Hepatocyte (in vitro differentiated cells): ENCODE measurements around the gene PLA2G4A. TPM values are rescaled to one million over a fixed set of nuclear protein-coding genes. Genes with fewer than 3 reads are reported as not detected.

Experiments used
- DNase-seq: peaks from one replicate; pipeline ENCODE4 v3.0.0-alpha.2; 2016; ENCODE audit warnings: low spot score
- H2AFZ ChIP-seq: fragments of 200-600 bp; sonication (generic); 2 replicates; pipeline ENCODE4 v1.6.0; 2016; ENCODE audit warnings: antibody characterized with exemption, mild to moderate bottlenecking
- H3K27ac ChIP-seq: fragments of 200-600 bp; sonication (generic); 2 replicates; pipeline ENCODE4 v1.5.1; 2016; ENCODE audit warnings: mild to moderate bottlenecking
- H3K27me3 ChIP-seq: fragments of 200-600 bp; sonication (generic); 2 replicates; pipeline ENCODE4 v1.6.1; 2016
- H3K36me3 ChIP-seq: fragments of 200-600 bp; sonication (generic); replicated peaks from 2 replicates; pipeline ENCODE4 v1.5.1; 2016; ENCODE audit warnings: low read depth; ENCODE audit not compliant: insufficient read depth
- H3K4me1 ChIP-seq: fragments of 200-600 bp; sonication (generic); 2 replicates; pipeline ENCODE4 v1.5.1; 2016; ENCODE audit warnings: mild to moderate bottlenecking, moderate library complexity; ENCODE audit not compliant: insufficient read depth
- H3K4me2 ChIP-seq: fragments of 200-600 bp; sonication (generic); 2 replicates; pipeline ENCODE4 v1.6.0; 2016
- H3K4me3 ChIP-seq: fragments of 200-600 bp; sonication (generic); 2 replicates; pipeline ENCODE4 v1.5.1; 2016; ENCODE audit warnings: mild to moderate bottlenecking
- H3K79me2 ChIP-seq: fragments of 200-600 bp; sonication (generic); 2 replicates; pipeline ENCODE4 v1.6.0; 2017; ENCODE audit warnings: mild to moderate bottlenecking
- H3K9me2 ChIP-seq: fragments of 200-600 bp; sonication (generic); replicated peaks from 2 replicates; pipeline ENCODE4 v1.6.0; 2017; ENCODE audit warnings: mild to moderate bottlenecking; ENCODE audit not compliant: insufficient read depth
- H3K9me3 ChIP-seq: fragments of 200-600 bp; sonication (generic); 2 replicates; pipeline ENCODE4 v1.5.1; 2016; ENCODE audit warnings: low read depth, mild to moderate bottlenecking
- H4K20me1 ChIP-seq: fragments of 200-600 bp; sonication (generic); 2 replicates; pipeline ENCODE4 v1.6.0; 2016; ENCODE audit warnings: mild to moderate bottlenecking; ENCODE audit not compliant: insufficient read depth, poor library complexity, severe bottlenecking
- CTCF ChIP-seq: fragments of 200-600 bp; sonication (generic); IDR thresholded peaks from 2 replicates; pipeline ENCODE4 v1.5.1; 2016; ENCODE audit warnings: antibody characterized with exemption, mild to moderate bottlenecking; ENCODE audit not compliant: poor library complexity
- EZH2 ChIP-seq: fragments of 200-600 bp; sonication (generic); IDR thresholded peaks from 2 replicates; pipeline ENCODE4 v1.6.1; 2016; ENCODE audit warnings: antibody characterized with exemption, mild to moderate bottlenecking, borderline replicate concordance
- EZH2phosphoT487 ChIP-seq: fragments of 200-600 bp; sonication (generic); IDR thresholded peaks from one replicate; pipeline ENCODE4 v1.6.1; 2018; ENCODE audit warnings: antibody characterized with exemption, mild to moderate bottlenecking, low read depth, moderate library complexity; ENCODE audit not compliant: unreplicated experiment, severe bottlenecking
- WGBS: methylation state at CpG from one replicate; pipeline ENCODE4 v1.1.6; 2016; ENCODE audit warnings: low lambda C conversion rate; ENCODE audit errors: missing lambda C conversion rate; 5-methylcytosine and 5-hydroxymethylcytosine counted together
- polyA plus RNA-seq: library from polyadenylated mRNA; unstranded; fragments of >200 nt; fragmentation: Nextera tagmentation; extraction: Ambion mirVana; gene quantifications from 2 replicates; pipeline ENCODE4 v1.2.1, GENCODE V29; 2016
- total RNA-seq: library from RNA; depleted of rRNA; stranded (reverse); fragments of >200 nt; gene quantifications from 2 replicates; pipeline ENCODE4 v1.2.3, GENCODE V29; 2014

The PLA2G4A gene
- total and polyA plus RNA-seq, 2 experiments from 2014 or later, result 21.3 to 24.9 TPM

GRCh38 chr1:187010571-187011309 lies 182.0 kb downstream of the PLA2G4A start:
- WGBS, result 83% methylated on average over 4 of the region's 4 CpGs
- no peaks in the 10 kb centered on the region for H3K27me3 ChIP-seq
- H3K36me3 ChIP-seq, result no peaks in the 10 kb centered on the region
- H3K9me2 ChIP-seq, result no peaks in the 10 kb centered on the region
- H3K9me3 ChIP-seq, result peaks cover 12% of the 10 kb centered on the region
- H3K4me3 ChIP-seq, result no peak overlapping the region
- DNase-seq, result no peak
- no peak overlapping the region for H2AFZ ChIP-seq
- TF ChIP-seq EZH2phosphoT487 (no peak), EZH2 (no peak)
- H3K4me2 ChIP-seq, result no peak overlapping the region
- no peak overlapping the region for H3K27ac ChIP-seq
- no peaks in the 10 kb centered on the region for H3K79me2 ChIP-seq
- no peaks in the 10 kb centered on the region for H4K20me1 ChIP-seq
- H3K4me1 ChIP-seq, result no peaks in the 10 kb centered on the region

GRCh38 chr1:187013582-187014200 lies 184.9 kb downstream of the PLA2G4A start:
- Histone ChIP-seq H2AFZ (no peak overlapping the region), H3K27ac (no peak overlapping the region), H3K9me2 (no peaks in the 10 kb centered on the region), H3K27me3 (no peaks in the 10 kb centered on the region), H4K20me1 (no peaks in the 10 kb centered on the region), H3K4me1 (no peaks in the 10 kb centered on the region), H3K9me3 (peaks cover 3% of the 10 kb centered on the region), H3K4me3 (no peak overlapping the region), H3K79me2 (no peaks in the 10 kb centered on the region), H3K36me3 (no peaks in the 10 kb centered on the region), H3K4me2 (no peak overlapping the region)
- no peak for DNase-seq
- TF ChIP-seq EZH2 (no peak), CTCF (no peak), EZH2phosphoT487 (no peak)
- 87% methylated on average over 5 of the region's 5 CpGs for WGBS

- Histone ChIP-seq H3K9me2 (no peaks in the 10 kb centered on the region), H4K20me1 (no peaks in the 10 kb centered on the region), H3K27ac (no peak overlapping the region), H3K4me2 (no peak overlapping the region), H3K4me1 (no peaks in the 10 kb centered on the region), H3K36me3 (no peaks in the 10 kb centered on the region), H3K27me3 (no peaks in the 10 kb centered on the region), H3K4me3 (no peak overlapping the region), H3K79me2 (no peaks in the 10 kb centered on the region), H3K9me3 (no peaks in the 10 kb centered on the region), H2AFZ (no peak overlapping the region)
- TF ChIP-seq EZH2phosphoT487 (no peak), EZH2 (no peak)
- no peak for DNase-seq
Observed at GRCh38 chr1:187018291-187018690, 189.5 kb downstream of the PLA2G4A start.

GRCh38 chr1:187027253-187027652 lies 198.5 kb downstream of the PLA2G4A start:
- no peaks in the 10 kb centered on the region for H3K79me2 ChIP-seq
- no peaks in the 10 kb centered on the region for H3K9me2 ChIP-seq
- TF ChIP-seq CTCF (no peak), EZH2 (no peak), EZH2phosphoT487 (no peak)
- H3K4me2 ChIP-seq, result no peak overlapping the region
- H3K4me1 ChIP-seq, result no peaks in the 10 kb centered on the region
- no peak overlapping the region for H3K27ac ChIP-seq
- H4K20me1 ChIP-seq, result no peaks in the 10 kb centered on the region
- no peak overlapping the region for H3K4me3 ChIP-seq
- no peaks in the 10 kb centered on the region for H3K27me3 ChIP-seq
- H2AFZ ChIP-seq, result no peak overlapping the region
- DNase-seq, result no peak
- H3K36me3 ChIP-seq, result no peaks in the 10 kb centered on the region
- WGBS, result 100% methylated on average over 1 of the region's 1 CpG
- no peaks in the 10 kb centered on the region for H3K9me3 ChIP-seq
